ENCODE data around the gene TAOK2. TPM values are rescaled to one million over a fixed set of nuclear protein-coding genes. Genes with fewer than 3 reads are reported as not detected.

TAOK2 gene
- total and polyA plus RNA-seq, 2 donors from 2014 or later: 19.6 to 54.3 TPM

- TF ChIP-seq, protein P1, sequence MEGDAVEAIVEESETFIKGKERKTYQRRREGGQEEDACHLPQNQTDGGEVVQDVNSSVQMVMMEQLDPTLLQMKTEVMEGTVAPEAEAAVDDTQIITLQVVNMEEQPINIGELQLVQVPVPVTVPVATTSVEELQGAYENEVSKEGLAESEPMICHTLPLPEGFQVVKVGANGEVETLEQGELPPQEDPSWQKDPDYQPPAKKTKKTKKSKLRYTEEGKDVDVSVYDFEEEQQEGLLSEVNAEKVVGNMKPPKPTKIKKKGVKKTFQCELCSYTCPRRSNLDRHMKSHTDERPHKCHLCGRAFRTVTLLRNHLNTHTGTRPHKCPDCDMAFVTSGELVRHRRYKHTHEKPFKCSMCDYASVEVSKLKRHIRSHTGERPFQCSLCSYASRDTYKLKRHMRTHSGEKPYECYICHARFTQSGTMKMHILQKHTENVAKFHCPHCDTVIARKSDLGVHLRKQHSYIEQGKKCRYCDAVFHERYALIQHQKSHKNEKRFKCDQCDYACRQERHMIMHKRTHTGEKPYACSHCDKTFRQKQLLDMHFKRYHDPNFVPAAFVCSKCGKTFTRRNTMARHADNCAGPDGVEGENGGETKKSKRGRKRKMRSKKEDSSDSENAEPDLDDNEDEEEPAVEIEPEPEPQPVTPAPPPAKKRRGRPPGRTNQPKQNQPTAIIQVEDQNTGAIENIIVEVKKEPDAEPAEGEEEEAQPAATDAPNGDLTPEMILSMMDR (IDR thresholded peaks at IDR 0.05; ENCODE audit: borderline replicate concordance, extremely low read depth, insufficient read depth): no peak
- H3K4me3 ChIP-seq (ENCODE audit: low read length in 3 of 3): no peak overlapping the region
- no peak for FAIRE-seq
- no peaks in the 10 kb centered on the region for H3K9me3 ChIP-seq (ENCODE audit: control insufficient read depth in 2 of 3, insufficient read depth in 1 of 3, low read length in 3 of 3)
- H3K4me1 ChIP-seq (ENCODE audit: control insufficient read depth in 2 of 3, insufficient read depth in 2 of 3, low read depth in 1 of 3, low read length in 3 of 3): peaks cover 0 to 9% (median 9%) of the 10 kb centered on the region in 3 donors
- intact Hi-C loops (cut with DNase I): no loop called here
- H3K9ac ChIP-seq (ENCODE audit: low read length in 3 of 3): no peak overlapping the region
- no peaks in the 10 kb centered on the region for H3K27me3 ChIP-seq (ENCODE audit: control insufficient read depth, insufficient read depth, low read length)
- DNase-seq: no peak
- no peak overlapping the region for H3K27ac ChIP-seq (ENCODE audit: low read depth in 2 of 2, low read length in 2 of 2)
- H3K36me3 ChIP-seq (ENCODE audit: control insufficient read depth in 2 of 3, insufficient read depth in 3 of 3, low read length in 3 of 3): peaks cover 0 to 41% (median 33%) of the 10 kb centered on the region in 3 donors
Measured at GRCh38 chr16:29990034-29990433, 16.4 kb downstream of the TAOK2 start.

- H3K9me3 ChIP-seq (ENCODE audit: control insufficient read depth in 2 of 3, insufficient read depth in 1 of 3, low read length in 3 of 3): no peaks in the 10 kb centered on the region
- H3K27me3 ChIP-seq (ENCODE audit: control insufficient read depth, insufficient read depth, low read length): no peaks in the 10 kb centered on the region
- peaks cover 0 to 10% (median 9%) of the 10 kb centered on the region in 3 donors for H3K4me1 ChIP-seq (ENCODE audit: control insufficient read depth in 2 of 3, insufficient read depth in 2 of 3, low read depth in 1 of 3, low read length in 3 of 3)
- no peak for FAIRE-seq
- H3K4me3 ChIP-seq (ENCODE audit: low read length in 3 of 3): no peak overlapping the region
- intact Hi-C loops (cut with DNase I): no loop called here
- H3K36me3 ChIP-seq (ENCODE audit: control insufficient read depth in 2 of 3, insufficient read depth in 3 of 3, low read length in 3 of 3): peaks cover 0 to 31% (median 23%) of the 10 kb centered on the region in 3 donors
- TF ChIP-seq, protein P1 (IDR thresholded peaks at IDR 0.05; ENCODE audit: borderline replicate concordance, extremely low read depth, insufficient read depth): no peak
- H3K27ac ChIP-seq (ENCODE audit: low read depth in 2 of 2, low read length in 2 of 2): no peak overlapping the region
- DNase-seq: peak in 1 of 5 donors; percentile 72
- no peak overlapping the region for H3K9ac ChIP-seq (ENCODE audit: low read length in 3 of 3)
Measured at GRCh38 chr16:29990883-29991570, 17.4 kb downstream of the TAOK2 start.

- Histone ChIP-seq H3K9me3 (ENCODE audit: control insufficient read depth in 2 of 3, insufficient read depth in 1 of 3, low read length in 3 of 3) (no peaks in the 10 kb centered on the region), H3K36me3 (ENCODE audit: control insufficient read depth in 2 of 3, insufficient read depth in 3 of 3, low read length in 3 of 3) (peaks cover 0 to 26% (median 18%) of the 10 kb centered on the region in 3 donors), H3K27ac (ENCODE audit: low read depth in 2 of 2, low read length in 2 of 2) (no peak overlapping the region), H3K4me1 (ENCODE audit: control insufficient read depth in 2 of 3, insufficient read depth in 2 of 3, low read depth in 1 of 3, low read length in 3 of 3) (peaks cover 0 to 11% (median 9%) of the 10 kb centered on the region in 3 donors), H3K27me3 (ENCODE audit: control insufficient read depth, insufficient read depth, low read length) (no peaks in the 10 kb centered on the region), H3K9ac (ENCODE audit: low read length in 3 of 3) (no peak overlapping the region), H3K4me3 (ENCODE audit: low read length in 3 of 3) (no peak overlapping the region)
- FAIRE-seq: no peak
- DNase-seq: no peak
- intact Hi-C loops (cut with DNase I): no loop called here
- TF ChIP-seq, protein P1 (IDR thresholded peaks at IDR 0.05; ENCODE audit: borderline replicate concordance, extremely low read depth, insufficient read depth): no peak
Measured at GRCh38 chr16:29991571-29991904, 17.9 kb downstream of the TAOK2 start.
